K562 (cell line): Measurements from ENCODE around the gene GPX1. TPM values are rescaled to one million over a fixed set of nuclear protein-coding genes. Genes with fewer than 3 reads are reported as not detected.
"Not testable (repeated sequence)": the region's sequence is repeated elsewhere in the genome, so short reads cannot be mapped to it uniquely, and the experiment has no call there.

Source experiments
- ATAC-seq: fragments of 200-7000 bp; cut with Tn5 transposase; 3 replicates; pipeline ENCODE4 v1.9.1; 2020; ENCODE audit warnings: moderate library complexity
- BruUV-seq: library from RNA; stranded (reverse); fragments of 400-500 nt; replicated peaks from 2 replicates; lab custom pipeline; 2021; lab: Mats Ljungman, UMichigan
- CTCF ChIA-PET: fragments of 300-600 bp; formaldehyde crosslinking; extraction: SDS; loops from one replicate; lab custom pipeline; 2021; ENCODE audit warnings: low intra/inter-chr PET ratio; lab: Yijun Ruan, JAX
- POLR2A ChIA-PET: fragments of 300-600, 350-650 bp; sonication (Branson Sonifier 250); formaldehyde crosslinking; extraction: SDS; loops from one replicate; lab custom pipeline; 2021; ENCODE audit warnings: antibody characterized with exemption, inconsistent platforms; lab: Yijun Ruan, JAX
- DNase-seq, 4 experiments: peaks; one replicate each; pipeline versions ENCODE4 v3.0.0 to v3.0.0-alpha.2; 2011 to 2018; ENCODE audit warnings: low spot score in 3 of 4, mixed read lengths in 3 of 4; ENCODE audit errors: extremely low read depth in 1 of 4
- FAIRE-seq: peaks from 2 replicates; lab custom pipeline; 2011; peaks lifted over from hg19 to GRCh38; lab: Jason Lieb, UNC
- H2AFZ ChIP-seq: 2 replicates; pipeline ENCODE4 v1.6.0; 2011; ENCODE audit warnings: low read depth, low read length, control low read depth, inconsistent platforms
- H3K27ac ChIP-seq: fragments of 200-600 bp; 3 replicates; pipeline ENCODE4 v1.8.0; 2011; ENCODE audit warnings: low read depth, mild to moderate bottlenecking, control low read depth, inconsistent platforms, low read length, moderate library complexity, mixed read lengths; ENCODE audit errors: extremely low read depth
- H3K27me3 ChIP-seq, 2 experiments: fragments of 300-600 bp in 1 of 2; 2 replicates in 1 of 2; 3 replicates in 1 of 2; pipeline versions ENCODE4 v1.6.0 to v1.8.0; 2011; ENCODE audit warnings: inconsistent platforms in 2 of 2, low read length in 2 of 2, mild to moderate bottlenecking in 1 of 2, mixed read lengths in 1 of 2, moderate library complexity in 1 of 2; ENCODE audit not compliant: control insufficient read depth in 2 of 2, insufficient read depth in 2 of 2
- H3K36me3 ChIP-seq: fragments of 300-600 bp; 3 replicates; pipeline ENCODE4 v1.8.0; 2011; ENCODE audit warnings: mild to moderate bottlenecking, low read length, inconsistent platforms; ENCODE audit not compliant: control insufficient read depth, insufficient read depth
- H3K4me1 ChIP-seq, 2 experiments: fragments of 200-600 bp in 1 of 2; replicated peaks in 1 of 2; 2 replicates in 1 of 2; 3 replicates in 1 of 2; pipeline versions ENCODE4 v1.5.1 to v1.8.0; 2011; ENCODE audit warnings: inconsistent platforms in 2 of 2, low read length in 2 of 2, mild to moderate bottlenecking in 1 of 2, mixed read lengths in 1 of 2, moderate library complexity in 1 of 2; ENCODE audit not compliant: control insufficient read depth in 2 of 2, insufficient read depth in 2 of 2
- H3K4me2 ChIP-seq: 2 replicates; pipeline ENCODE4 v1.6.1; 2011; ENCODE audit warnings: low read length, control low read depth, inconsistent platforms, mixed read lengths; ENCODE audit not compliant: insufficient read depth
- H3K4me3 ChIP-seq: fragments of 200-600 bp; sonication (generic), shearing (Covaris generic); 2 replicates; pipeline ENCODE4 v1.5.1; 2016; ENCODE audit warnings: control low read depth, inconsistent platforms
- H3K79me2 ChIP-seq: fragments of 200-600 bp; 3 replicates; pipeline ENCODE4 v1.8.0; 2011; ENCODE audit warnings: low read length, inconsistent platforms; ENCODE audit not compliant: control insufficient read depth, insufficient read depth
- H3K9ac ChIP-seq, 2 experiments: 2 replicates each; pipeline versions ENCODE4 v1.6.0 to v1.6.1; 2011; ENCODE audit warnings: low read depth in 2 of 2, low read length in 2 of 2, control low read depth in 1 of 2, inconsistent platforms in 1 of 2, mild to moderate bottlenecking in 1 of 2, mixed read lengths in 1 of 2; ENCODE audit not compliant: insufficient read depth in 1 of 2
- H3K9me1 ChIP-seq: one replicate; pipeline ENCODE4 v1.6.0; 2011; ENCODE audit warnings: inconsistent platforms, mild to moderate bottlenecking, low read length, moderate library complexity; ENCODE audit not compliant: control insufficient read depth, insufficient read depth
- H3K9me3 ChIP-seq: replicated peaks from 2 replicates; pipeline ENCODE4 v1.5.1; 2011; ENCODE audit warnings: low read depth, low read length, inconsistent platforms; ENCODE audit not compliant: control insufficient read depth, insufficient read depth
- H4K20me1 ChIP-seq: replicated peaks from 2 replicates; pipeline ENCODE4 v1.6.1; 2011; ENCODE audit warnings: low read length, inconsistent platforms, mixed read lengths; ENCODE audit not compliant: control insufficient read depth, insufficient read depth
- POLR2G ChIP-seq: fragments of 200-400 bp; formaldehyde crosslinking; IDR thresholded peaks from 2 replicates; pipeline ENCODE4 v1.6.1; 2017; ENCODE audit warnings: low read depth, mild to moderate bottlenecking, antibody characterized with exemption, low read length, moderate library complexity
- RBM22 ChIP-seq: fragments of 200-400 bp; formaldehyde crosslinking; IDR thresholded peaks from 2 replicates; pipeline ENCODE4 v1.6.1; 2018; ENCODE audit warnings: low read length, low read depth; ENCODE audit not compliant: poor library complexity, severe bottlenecking
- WGBS: fragments of 100-300 bp; shearing (Covaris generic); methylation state at CpG from one replicate; pipeline ENCODE4 v1.1.6; 2016; ENCODE audit warnings: low coverage, mixed read lengths; ENCODE audit not compliant: insufficient coverage; ENCODE audit errors: missing lambda C conversion rate; 5-methylcytosine and 5-hydroxymethylcytosine counted together
- in situ Hi-C: fragments of 300-500 bp; cut with MboI; formaldehyde crosslinking; loops from 4 replicates; pipeline ENCODE4 v1.15.0; 2018; ENCODE audit warnings: inconsistent platforms, mixed read lengths
- intact Hi-C: fragments of 100-400 bp; cut with micrococcal nuclease; formaldehyde crosslinking; loops from 2 replicates; pipeline ENCODE4 v1.14.2; 2022
- polyA plus RNA-seq, 8 experiments: library from polyadenylated mRNA; depleted of rRNA in 4 of 8; stranded (reverse) in 5 of 8; unstranded in 3 of 8; fragments of >200 nt; fragmentation: Nextera tagmentation in 2 of 8; fragmentation: Illumina TruSeq in 1 of 8; extraction: Ambion mirVana in 2 of 8; extraction: Trizol in 1 of 8; gene quantifications; 2 replicates each; pipeline versions ENCODE4 v1.2.1 to v1.2.3, GENCODE V29; 2011 to 2014; ENCODE audit warnings: inconsistent platforms in 1 of 8, missing spikeins in 1 of 8
- total RNA-seq, 7 experiments: library from RNA; depleted of rRNA in 6 of 7; stranded (reverse); fragments of >200 nt in 6 of 7; fragmentation: Illumina TruSeq in 2 of 7; extraction: Trizol in 2 of 7; gene quantifications; 2 replicates each; pipeline versions ENCODE4 v1.2.1 to v1.2.3, GENCODE V29; 2011 to 2021; ENCODE audit warnings: low replicate concordance in 1 of 7

Gene GPX1
- total and polyA plus RNA-seq, 9 of the 15 experiments (the other 6 are each of a cell fraction or from before 2014, with no cell fraction given): 0.08 to 1.3 (median 0.21) TPM; not detected in 5

- intact Hi-C loops, BruUV-seq, DNase-seq: not testable (repeated sequence)
Measured at GRCh38 chr3:49357443-49358216, 523 bp downstream of the GPX1 start.

GRCh38 chr3:49357095-49357442, 1.1 kb downstream of the GPX1 start:
- POLR2A ChIA-PET, ATAC-seq, CTCF ChIA-PET, H3K4me2 ChIP-seq, intact Hi-C loops, DNase-seq, H3K9me1 ChIP-seq, BruUV-seq, H3K4me1 ChIP-seq, H3K27ac ChIP-seq, H3K9ac ChIP-seq, H4K20me1 ChIP-seq, H3K27me3 ChIP-seq, H3K4me3 ChIP-seq, H3K79me2 ChIP-seq, H2AFZ ChIP-seq, H3K9me3 ChIP-seq, FAIRE-seq, in situ Hi-C loops: not testable (repeated sequence)
- WGBS: 82% methylated on average over 5 of the region's 10 CpGs
- peaks cover 47% of the 10 kb centered on the region; the same call in 2 of the 3 replicates for H3K36me3 ChIP-seq

More at GRCh38 chr3:49357443-49358216, 523 bp downstream of the GPX1 start:
- whole genome bisulfite sequencing: 90% methylated on average over 13 of the region's 63 CpGs
- H3K4me1 ChIP-seq, H3K4me2 ChIP-seq, H3K9me1 ChIP-seq, POLR2A ChIA-PET, H3K79me2 ChIP-seq, ATAC-seq, in situ Hi-C loops, H2AFZ ChIP-seq, H3K4me3 ChIP-seq, H3K9me3 ChIP-seq, H3K27ac ChIP-seq, CTCF ChIA-PET, H4K20me1 ChIP-seq, FAIRE-seq, H3K9ac ChIP-seq, H3K27me3 ChIP-seq: not testable (repeated sequence)
- peaks cover 52% of the 10 kb centered on the region; the same call in 2 of the 3 replicates for H3K36me3 ChIP-seq
- TF ChIP-seq POLR2G (peak; percentile 45), RBM22 (peak; percentile 23)
